ENCODE measurements around the gene RABL6.
"Not testable (repeated sequence)": the region's sequence is repeated elsewhere in the genome, so short reads cannot be mapped to it uniquely, and the experiment has no call there.

RABL6 gene

GRCh38 chr9:136835932-136836904 is 28.5 kb downstream of the RABL6 start:
- DNase-seq (ENCODE audit: extremely low read depth, low read depth): no peak
- no peak for TF ChIP-seq CTCF (IDR thresholded peaks at IDR 0.05; ENCODE audit: low read depth, low read length)

DNA sequence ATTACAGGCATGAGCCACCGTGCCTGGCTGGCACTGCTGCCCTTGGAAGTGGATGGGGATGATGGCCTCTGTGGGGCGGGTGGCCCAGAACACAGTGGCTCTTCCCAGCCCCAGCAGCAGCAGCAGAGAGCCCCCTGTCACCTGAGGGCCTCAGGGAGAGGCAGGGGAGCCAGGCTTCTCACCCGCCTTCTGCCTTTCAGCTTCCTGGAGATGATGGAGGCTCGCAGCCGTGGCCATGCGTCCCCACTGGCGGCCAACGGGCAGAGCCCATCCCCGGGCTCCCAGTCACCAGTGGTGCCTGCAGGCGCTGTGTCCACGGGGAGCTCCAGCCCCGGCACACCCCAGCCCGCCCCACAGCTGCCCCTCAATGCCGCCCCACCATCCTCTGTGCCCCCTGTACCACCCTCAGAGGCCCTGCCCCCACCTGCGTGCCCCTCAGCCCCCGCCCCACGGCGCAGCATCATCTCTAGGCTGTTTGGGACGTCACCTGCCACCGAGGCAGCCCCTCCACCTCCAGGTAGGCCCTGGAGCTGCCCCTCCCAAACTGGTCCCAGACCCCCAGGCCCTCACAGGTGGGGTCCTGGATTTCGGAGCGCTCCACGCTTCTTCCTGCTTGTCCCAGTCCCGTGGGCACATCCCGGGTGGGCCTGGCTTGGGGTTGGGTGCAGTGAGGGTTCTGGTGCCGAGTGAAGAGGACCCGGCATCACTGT is 29.6 kb downstream of the RABL6 start:
- no peak for DNase-seq (ENCODE audit: extremely low read depth, low read depth)
- TF ChIP-seq CTCF (IDR thresholded peaks at IDR 0.05; ENCODE audit: low read depth, low read length): no peak

GRCh38 chr9:136837856-136838277 is 30.1 kb downstream of the RABL6 start:
- not testable (repeated sequence) for DNase-seq (ENCODE audit: extremely low read depth, low read depth)

GRCh38 chr9:136838314-136839228 is 30.8 kb downstream of the RABL6 start:
- no peak for DNase-seq (ENCODE audit: extremely low read depth, low read depth)
- no peak for TF ChIP-seq CTCF (IDR thresholded peaks at IDR 0.05; ENCODE audit: low read depth, low read length)

GRCh38 chr9:136839229-136840139 is 31.7 kb downstream of the RABL6 start:
- TF ChIP-seq CTCF (IDR thresholded peaks at IDR 0.05; ENCODE audit: low read depth, low read length): no peak
- DNase-seq (ENCODE audit: extremely low read depth, low read depth): no peak

DNA sequence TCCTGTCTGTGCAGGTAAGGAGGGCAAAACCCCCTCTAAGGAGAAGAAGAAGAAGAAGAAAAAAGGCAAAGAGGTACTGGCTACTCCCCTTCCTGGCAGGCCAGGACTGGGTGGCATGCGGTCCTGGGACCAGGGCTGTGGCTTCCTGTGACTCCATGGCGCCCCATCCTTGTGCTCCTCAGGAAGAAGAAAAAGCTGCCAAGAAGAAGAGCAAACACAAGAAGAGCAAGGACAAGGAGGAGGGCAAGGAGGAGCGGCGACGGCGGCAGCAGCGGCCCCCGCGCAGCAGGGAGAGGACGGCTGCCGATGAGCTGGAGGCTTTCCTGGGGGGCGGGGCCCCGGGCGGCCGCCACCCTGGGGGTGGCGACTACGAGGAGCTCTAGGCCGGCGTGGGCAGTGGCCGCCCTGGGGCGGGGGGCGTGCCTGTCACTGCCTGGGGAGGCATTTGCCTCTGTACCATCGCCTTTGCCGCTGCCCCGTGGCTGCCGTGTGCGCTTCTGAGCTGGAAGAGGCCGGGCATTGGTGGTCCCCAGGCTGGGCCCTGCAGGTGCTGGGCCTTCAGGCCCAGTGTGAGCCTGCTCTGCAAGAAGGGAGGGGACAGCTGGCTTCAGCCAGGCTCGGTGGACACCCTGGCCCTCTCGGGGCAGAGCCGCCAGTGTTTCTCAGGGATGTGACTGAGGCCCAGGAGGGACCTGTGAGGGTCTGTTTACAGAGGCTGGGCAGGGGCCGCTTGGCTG is 32.6 kb downstream of the RABL6 start:
- TF ChIP-seq CTCF (IDR thresholded peaks at IDR 0.05; ENCODE audit: low read depth, low read length): no peak
- DNase-seq (ENCODE audit: extremely low read depth, low read depth): no peak

Measured in AG09319 (cell line).